ENCODE results near the gene ZNF770. TPM values are rescaled to one million over a fixed set of nuclear protein-coding genes. Genes with fewer than 3 reads are reported as not detected.
"Not testable (repeated sequence)": the region's sequence is repeated elsewhere in the genome, so short reads cannot be mapped to it uniquely, and the experiment has no call there.

The ZNF770 gene
- total RNA-seq, 3 donors from 2014 or later: 22.7 to 38.8 (median 28.2) TPM

- no peaks in the 10 kb centered on the region for H3K9me3 ChIP-seq
- H3K27me3 ChIP-seq: no peaks in the 10 kb centered on the region
- no peaks in the 10 kb centered on the region for H3K36me3 ChIP-seq
- intact Hi-C loops (cut with DNase I; ENCODE audit: low total_unique reads): no loop called here
- DNase-seq (ENCODE audit: low spot score in 2 of 2): no peak
- TF ChIP-seq POLR2A (IDR thresholded peaks at IDR 0.05): no peak
- TF ChIP-seq POLR2AphosphoS5 (IDR thresholded peaks at IDR 0.05): no peak
- TF ChIP-seq, protein P1, sequence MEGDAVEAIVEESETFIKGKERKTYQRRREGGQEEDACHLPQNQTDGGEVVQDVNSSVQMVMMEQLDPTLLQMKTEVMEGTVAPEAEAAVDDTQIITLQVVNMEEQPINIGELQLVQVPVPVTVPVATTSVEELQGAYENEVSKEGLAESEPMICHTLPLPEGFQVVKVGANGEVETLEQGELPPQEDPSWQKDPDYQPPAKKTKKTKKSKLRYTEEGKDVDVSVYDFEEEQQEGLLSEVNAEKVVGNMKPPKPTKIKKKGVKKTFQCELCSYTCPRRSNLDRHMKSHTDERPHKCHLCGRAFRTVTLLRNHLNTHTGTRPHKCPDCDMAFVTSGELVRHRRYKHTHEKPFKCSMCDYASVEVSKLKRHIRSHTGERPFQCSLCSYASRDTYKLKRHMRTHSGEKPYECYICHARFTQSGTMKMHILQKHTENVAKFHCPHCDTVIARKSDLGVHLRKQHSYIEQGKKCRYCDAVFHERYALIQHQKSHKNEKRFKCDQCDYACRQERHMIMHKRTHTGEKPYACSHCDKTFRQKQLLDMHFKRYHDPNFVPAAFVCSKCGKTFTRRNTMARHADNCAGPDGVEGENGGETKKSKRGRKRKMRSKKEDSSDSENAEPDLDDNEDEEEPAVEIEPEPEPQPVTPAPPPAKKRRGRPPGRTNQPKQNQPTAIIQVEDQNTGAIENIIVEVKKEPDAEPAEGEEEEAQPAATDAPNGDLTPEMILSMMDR (IDR thresholded peaks at IDR 0.05): no peak
- H3K27ac ChIP-seq: no peak overlapping the region
- peaks cover 3% of the 10 kb centered on the region in 2 donors for H3K4me1 ChIP-seq
- no peak overlapping the region for H3K4me3 ChIP-seq
These were observed 23.8 kb downstream of the ZNF770 start for GRCh38 chr15:34964277-34964676.

GRCh38 chr15:34953851-34954250 lies 34.2 kb downstream of the ZNF770 start:
- Histone ChIP-seq H3K27ac (no peak overlapping the region), H3K9me3 (no peaks in the 10 kb centered on the region), H3K36me3 (no peaks in the 10 kb centered on the region), H3K27me3 (no peaks in the 10 kb centered on the region), H3K4me3 (no peak overlapping the region), H3K4me1 (no peaks in the 10 kb centered on the region)
- DNase-seq (ENCODE audit: low spot score in 2 of 2): no peak
- intact Hi-C loops (cut with DNase I; ENCODE audit: low total_unique reads): no loop called here
- no peak for TF ChIP-seq POLR2A (IDR thresholded peaks at IDR 0.05)

DNA sequence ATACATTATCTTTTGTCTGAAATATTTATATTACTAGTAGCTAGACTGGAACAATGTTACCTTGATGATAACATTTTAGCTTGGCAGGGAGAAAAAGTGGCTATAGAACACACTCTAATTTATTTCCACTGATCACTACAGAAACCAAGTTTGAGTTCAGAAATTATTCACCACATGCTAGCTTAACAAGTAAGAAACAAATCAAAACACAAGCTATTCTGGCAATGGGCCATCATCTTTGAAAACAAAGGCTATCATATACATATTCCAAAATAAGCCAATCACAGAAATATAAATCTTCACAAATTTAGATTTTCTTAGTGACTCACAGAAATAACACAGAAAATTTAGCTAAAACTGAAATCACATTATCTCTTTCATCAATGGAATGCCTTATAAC lies 35.6 kb downstream of the ZNF770 start:
- no peak for DNase-seq (ENCODE audit: low spot score in 2 of 2)
- Histone ChIP-seq H3K36me3 (no peaks in the 10 kb centered on the region), H3K27ac (no peak overlapping the region)

DNA sequence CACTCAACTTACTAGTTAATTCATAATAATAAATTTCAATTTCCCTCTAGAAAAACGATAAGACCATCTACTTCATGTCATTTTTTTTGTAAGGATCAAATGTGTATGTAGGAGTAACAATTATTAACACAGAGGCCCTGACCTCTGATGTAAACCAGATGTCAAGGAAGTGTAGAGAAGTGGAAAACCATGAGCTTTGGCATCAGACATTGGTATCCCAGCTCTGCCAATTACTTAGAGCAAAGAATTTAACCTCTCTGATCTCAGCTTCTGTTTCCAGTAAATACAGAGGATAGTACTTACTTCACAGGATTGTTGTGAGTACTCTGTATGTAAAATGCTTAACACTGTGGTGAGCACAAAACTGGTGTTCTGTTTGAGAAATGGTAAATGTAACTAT lies 36.1 kb downstream of the ZNF770 start:
- Histone ChIP-seq H3K27me3 (no peaks in the 10 kb centered on the region), H3K9me3 (no peaks in the 10 kb centered on the region), H3K27ac (no peak overlapping the region), H3K4me1 (no peaks in the 10 kb centered on the region), H3K4me3 (no peak overlapping the region), H3K36me3 (no peaks in the 10 kb centered on the region)
- no peak for DNase-seq (ENCODE audit: low spot score in 2 of 2)
- intact Hi-C loops (cut with DNase I; ENCODE audit: low total_unique reads): no loop called here
- TF ChIP-seq, protein P1 (IDR thresholded peaks at IDR 0.05): no peak
- no peak for TF ChIP-seq POLR2A (IDR thresholded peaks at IDR 0.05)
- no peak for TF ChIP-seq POLR2AphosphoS5 (IDR thresholded peaks at IDR 0.05)

More for the DNA sequence above, 35.6 kb downstream of the ZNF770 start:
- Histone ChIP-seq H3K4me3 (no peak overlapping the region), H3K27me3 (no peaks in the 10 kb centered on the region), H3K4me1 (no peaks in the 10 kb centered on the region), H3K9me3 (no peaks in the 10 kb centered on the region)
- TF ChIP-seq, protein P1 (IDR thresholded peaks at IDR 0.05): no peak
- no peak for TF ChIP-seq POLR2AphosphoS5 (IDR thresholded peaks at IDR 0.05)
- no peak for TF ChIP-seq POLR2A (IDR thresholded peaks at IDR 0.05)
- intact Hi-C loops (cut with DNase I; ENCODE audit: low total_unique reads): no loop called here

GRCh38 chr15:34944936-34945335 lies 43.2 kb downstream of the ZNF770 start:
- Histone ChIP-seq H3K36me3 (no peaks in the 10 kb centered on the region), H3K27me3 (no peaks in the 10 kb centered on the region), H3K4me1 (no peaks in the 10 kb centered on the region), H3K9me3 (no peaks in the 10 kb centered on the region), H3K4me3 (no peak overlapping the region), H3K27ac (no peak overlapping the region)
- TF ChIP-seq POLR2A (IDR thresholded peaks at IDR 0.05) (no peak), POLR2AphosphoS5 (IDR thresholded peaks at IDR 0.05) (no peak)
- TF ChIP-seq, protein P1 (IDR thresholded peaks at IDR 0.05): no peak
- DNase-seq (ENCODE audit: low spot score in 2 of 2): no peak
- intact Hi-C loops (cut with DNase I; ENCODE audit: low total_unique reads): no loop called here

DNA sequence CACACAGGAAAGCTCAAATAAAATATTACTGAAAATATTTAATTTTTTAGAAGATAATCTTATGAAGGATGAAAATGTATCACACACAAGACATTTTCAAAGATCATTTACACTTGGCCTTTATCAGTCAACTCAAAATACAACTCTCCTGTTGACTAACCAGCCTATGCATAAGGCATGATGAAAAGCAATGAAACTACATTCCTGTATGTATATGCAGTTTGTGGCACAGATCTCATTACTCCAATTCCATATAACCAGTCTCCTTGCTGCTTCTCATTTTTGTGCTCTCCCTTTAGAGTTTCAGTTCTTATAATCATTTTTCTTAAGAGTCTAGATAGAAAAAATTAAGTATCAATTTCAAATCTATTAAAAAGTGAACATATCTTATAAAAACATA lies 44.4 kb downstream of the ZNF770 start:
- intact Hi-C loops (cut with DNase I; ENCODE audit: low total_unique reads): no loop called here
- DNase-seq (ENCODE audit: low spot score in 2 of 2): no peak
- H3K4me1 ChIP-seq: no peaks in the 10 kb centered on the region
- no peaks in the 10 kb centered on the region for H3K27me3 ChIP-seq
- TF ChIP-seq POLR2A (IDR thresholded peaks at IDR 0.05): no peak
- no peak overlapping the region for H3K4me3 ChIP-seq
- H3K36me3 ChIP-seq: no peaks in the 10 kb centered on the region
- no peaks in the 10 kb centered on the region for H3K9me3 ChIP-seq
- no peak overlapping the region for H3K27ac ChIP-seq

GRCh38 chr15:34943264-34943663 lies 44.8 kb downstream of the ZNF770 start:
- H3K4me3 ChIP-seq; DNase-seq (ENCODE audit: low spot score in 2 of 2); H3K9me3 ChIP-seq; H3K36me3 ChIP-seq; intact Hi-C loops (cut with DNase I; ENCODE audit: low total_unique reads); H3K4me1 ChIP-seq; H3K27ac ChIP-seq; H3K27me3 ChIP-seq: not testable (repeated sequence)
